ENCODE measurements around the gene DHCR24. TPM values are rescaled to one million over a fixed set of nuclear protein-coding genes. Genes with fewer than 3 reads are reported as not detected.

Gene DHCR24
- polyA plus RNA-seq, 2 of the 4 experiments (the other 2 are of a cell fraction) = 29.9 to 33.3 TPM

GRCh38 chr1:54870869-54871268 is 16.1 kb downstream of the DHCR24 start:
- FAIRE-seq = no peak
- no peak for ATAC-seq
- DNase-seq (ENCODE audit: low read depth in 1 of 2, low spot score in 1 of 2) = no peak
- Histone ChIP-seq H3K4me1 (peaks cover 53% of the 10 kb centered on the region), H3K27ac (no peak overlapping the region), H3K9me3 (no peaks in the 10 kb centered on the region), H3K4me3 (no peak overlapping the region), H3K4me2 (no peak overlapping the region)
- POLR2A ChIA-PET = no interaction called here
- TF ChIP-seq KDM1A (IDR thresholded peaks at IDR 0.05; ENCODE audit: low read depth) (peak; percentile 59; the same call in 1 of the 2 replicates), RAD21 (conservative IDR thresholded peaks at IDR 0.05 in 1 of 2, IDR thresholded peaks at IDR 0.05 in 1 of 2) (no peak)
- CTCF ChIA-PET = interaction anchor here (1.0 kb wide), 1 partner anchor 15 kb away, joined by 3 read pairs; no protein-coding TSS in a partner anchor
- 88% methylated on average over 2 of the region's 2 CpGs for WGBS (ENCODE audit: missing lambda C conversion rate)

DNA sequence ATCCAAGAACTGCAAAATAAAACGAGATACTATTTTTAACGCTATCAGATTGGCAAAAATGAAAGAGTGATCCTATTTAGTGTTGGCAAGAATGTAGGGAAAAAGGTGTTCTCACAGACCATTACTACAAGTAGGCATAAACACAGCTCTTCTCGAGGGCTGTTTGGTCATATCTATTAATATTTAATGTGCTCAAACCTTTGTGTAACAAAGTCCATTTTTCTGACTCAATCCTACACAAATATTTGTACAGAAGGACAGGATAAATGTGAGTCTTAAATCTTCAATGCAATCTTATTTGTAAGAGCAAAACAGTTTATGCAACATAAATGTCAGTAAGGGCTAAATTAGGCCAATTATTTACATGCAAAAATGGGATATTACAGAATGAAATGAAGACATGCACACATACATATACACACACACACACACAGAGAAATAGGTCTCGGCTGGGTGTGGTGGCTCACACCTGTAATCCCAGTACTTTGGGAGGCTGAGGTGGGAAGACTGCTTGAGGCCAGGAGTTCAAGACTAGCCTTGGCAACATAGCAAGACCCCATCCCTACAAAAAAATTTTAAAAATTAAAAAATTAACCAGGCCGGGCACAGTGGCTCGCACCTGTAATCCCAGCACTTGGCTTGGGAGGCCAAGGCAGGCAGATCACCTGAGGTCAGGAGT is 17.7 kb downstream of the DHCR24 start:
- H3K9me3 ChIP-seq = no peaks in the 10 kb centered on the region
- H3K4me1 ChIP-seq = peaks cover 62% of the 10 kb centered on the region
- ATAC-seq = peak; percentile 60 to 72; a peak in 4 of 6 replicates
- H3K4me2 ChIP-seq = peak overlapping the region; percentile 79
- ChIA-PET POLR2A (interaction anchor here (0.7 kb wide), 1 partner anchor 11 kb away, joined by 3 read pairs; no protein-coding TSS in a partner anchor), CTCF (no interaction called here)
- H3K27ac ChIP-seq = peak overlapping the region; percentile 69 to 79
- DNase-seq (ENCODE audit: low read depth in 1 of 2, low spot score in 1 of 2) = peak; percentile 26 to 74
- WGBS (ENCODE audit: missing lambda C conversion rate) = 47% methylated on average over 6 of the region's 6 CpGs
- FAIRE-seq = no peak
- H3K4me3 ChIP-seq = 0 out of 3 replicates have a peak overlapping the region, but pooled peaks have one; percentile 28
- TF ChIP-seq E2F6 (IDR thresholded peaks at IDR 0.05; ENCODE audit: borderline replicate concordance, low read depth) (no peak), JUN (IDR thresholded peaks at IDR 0.05) (peak in 1 of 2 experiments; percentile 51; a peak in 1 of 5 replicates), KDM5A (IDR thresholded peaks at IDR 0.05) (no peak), PHF8 (IDR thresholded peaks at IDR 0.05; ENCODE audit: borderline replicate concordance, low read depth) (no peak), CHD2 (IDR thresholded peaks at IDR 0.05; ENCODE audit: low read length, partially characterized antibody) (no peak), ZNF302 (CRISPR knock-in tag; IDR thresholded peaks at IDR 0.05) (no peak), HOXB13 (CRISPR knock-in tag; IDR thresholded peaks at IDR 0.05; ENCODE audit: low read depth) (no peak), ZSCAN20 (CRISPR knock-in tag; IDR thresholded peaks at IDR 0.05) (no peak), EP300 (IDR thresholded peaks at IDR 0.05) (peak in 1 of 2 experiments; percentile 21; a peak in 1 of 5 replicates), CBX2 (IDR thresholded peaks at IDR 0.05; ENCODE audit: borderline replicate concordance, low read depth) (no peak), FOSL2 (IDR thresholded peaks at IDR 0.05) (peak; percentile 27; the same call in 1 of the 2 replicates), FOSL2 (CRISPR knock-in tag; IDR thresholded peaks at IDR 0.05) (peak; percentile 69), CBX8 (IDR thresholded peaks at IDR 0.05) (no peak), HOXA7 (CRISPR knock-in tag; IDR thresholded peaks at IDR 0.05) (no peak), ZFP36 (IDR thresholded peaks at IDR 0.05; ENCODE audit: borderline replicate concordance, partially characterized antibody) (peak; percentile 15), GATA3 (IDR thresholded peaks at IDR 0.05; ENCODE audit: borderline replicate concordance) (peak; percentile 72; the same call in 1 of the 2 replicates), SMC3 (IDR thresholded peaks at IDR 0.05) (no peak), JUNB (IDR thresholded peaks at IDR 0.05) (peak; percentile 75), BCL3 (IDR thresholded peaks at IDR 0.05) (no peak), NFE2L2 (conservative IDR thresholded peaks at IDR 0.05; ENCODE audit: low read length) (no peak), POLR2A (IDR thresholded peaks at IDR 0.05; ENCODE audit: low read length) (no peak), HMGXB4 (CRISPR knock-in tag; IDR thresholded peaks at IDR 0.05; ENCODE audit: borderline replicate concordance) (no peak), NR3C1 (IDR thresholded peaks at IDR 0.05) (no peak), RCOR1 (IDR thresholded peaks at IDR 0.05; ENCODE audit: low read depth, low read length) (no peak), CEBPB (IDR thresholded peaks at IDR 0.05) (peak; percentile 69 to 70), ATOH8 (CRISPR knock-in tag; IDR thresholded peaks at IDR 0.05; ENCODE audit: low read depth) (no peak)
- TF ChIP-seq, protein P1, sequence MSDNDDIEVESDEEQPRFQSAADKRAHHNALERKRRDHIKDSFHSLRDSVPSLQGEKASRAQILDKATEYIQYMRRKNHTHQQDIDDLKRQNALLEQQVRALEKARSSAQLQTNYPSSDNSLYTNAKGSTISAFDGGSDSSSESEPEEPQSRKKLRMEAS (IDR thresholded peaks at IDR 0.05) = 0 out of 2 replicates have a peak, but pooled peaks have one; percentile 30
- TF ChIP-seq, protein P2, sequence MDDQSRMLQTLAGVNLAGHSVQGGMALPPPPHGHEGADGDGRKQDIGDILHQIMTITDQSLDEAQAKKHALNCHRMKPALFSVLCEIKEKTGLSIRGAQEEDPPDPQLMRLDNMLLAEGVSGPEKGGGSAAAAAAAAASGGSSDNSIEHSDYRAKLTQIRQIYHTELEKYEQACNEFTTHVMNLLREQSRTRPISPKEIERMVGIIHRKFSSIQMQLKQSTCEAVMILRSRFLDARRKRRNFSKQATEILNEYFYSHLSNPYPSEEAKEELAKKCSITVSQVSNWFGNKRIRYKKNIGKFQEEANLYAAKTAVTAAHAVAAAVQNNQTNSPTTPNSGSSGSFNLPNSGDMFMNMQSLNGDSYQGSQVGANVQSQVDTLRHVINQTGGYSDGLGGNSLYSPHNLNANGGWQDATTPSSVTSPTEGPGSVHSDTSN (IDR thresholded peaks at IDR 0.05) = no peak
- TF ChIP-seq, protein P3, sequence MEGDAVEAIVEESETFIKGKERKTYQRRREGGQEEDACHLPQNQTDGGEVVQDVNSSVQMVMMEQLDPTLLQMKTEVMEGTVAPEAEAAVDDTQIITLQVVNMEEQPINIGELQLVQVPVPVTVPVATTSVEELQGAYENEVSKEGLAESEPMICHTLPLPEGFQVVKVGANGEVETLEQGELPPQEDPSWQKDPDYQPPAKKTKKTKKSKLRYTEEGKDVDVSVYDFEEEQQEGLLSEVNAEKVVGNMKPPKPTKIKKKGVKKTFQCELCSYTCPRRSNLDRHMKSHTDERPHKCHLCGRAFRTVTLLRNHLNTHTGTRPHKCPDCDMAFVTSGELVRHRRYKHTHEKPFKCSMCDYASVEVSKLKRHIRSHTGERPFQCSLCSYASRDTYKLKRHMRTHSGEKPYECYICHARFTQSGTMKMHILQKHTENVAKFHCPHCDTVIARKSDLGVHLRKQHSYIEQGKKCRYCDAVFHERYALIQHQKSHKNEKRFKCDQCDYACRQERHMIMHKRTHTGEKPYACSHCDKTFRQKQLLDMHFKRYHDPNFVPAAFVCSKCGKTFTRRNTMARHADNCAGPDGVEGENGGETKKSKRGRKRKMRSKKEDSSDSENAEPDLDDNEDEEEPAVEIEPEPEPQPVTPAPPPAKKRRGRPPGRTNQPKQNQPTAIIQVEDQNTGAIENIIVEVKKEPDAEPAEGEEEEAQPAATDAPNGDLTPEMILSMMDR (IDR thresholded peaks at IDR 0.05) = no peak

Data from A549 (cell line).